OCI-LY1 (cell line): ENCODE data around the gene SH3RF1.

Experiments
- H2AFZ ChIP-seq: fragments of 200-600 bp; sonication (generic), shearing (Covaris generic); 2 replicates; pipeline ENCODE4 v1.6.0; 2014; ENCODE audit warnings: antibody characterized with exemption, mild to moderate bottlenecking, low read length
- H3F3A ChIP-seq: fragments of 200-600 bp; sonication (generic), shearing (Covaris generic); 2 replicates; pipeline ENCODE4 v1.6.0; 2014; ENCODE audit warnings: mild to moderate bottlenecking, antibody characterized with exemption, low read length, moderate library complexity; ENCODE audit not compliant: insufficient read depth
- H3K27ac ChIP-seq: fragments of 200-600 bp; sonication (generic); 2 replicates; pipeline ENCODE4 v1.5.1; 2014; ENCODE audit warnings: low read length, mixed run types, mild to moderate bottlenecking, low read depth; ENCODE audit not compliant: poor library complexity, severe bottlenecking
- H3K27me3 ChIP-seq: fragments of 200-600 bp; sonication (generic); 2 replicates; pipeline ENCODE4 v1.6.0; 2014; ENCODE audit warnings: antibody characterized with exemption, mild to moderate bottlenecking, low read length, moderate library complexity; ENCODE audit not compliant: insufficient read depth
- H3K36me3 ChIP-seq: fragments of 200-600 bp; sonication (generic); 2 replicates; pipeline ENCODE4 v1.6.1; 2014; ENCODE audit warnings: mild to moderate bottlenecking, antibody characterized with exemption, low read length, moderate library complexity, mixed read lengths; ENCODE audit not compliant: insufficient read depth
- H3K4me1 ChIP-seq: fragments of 200-600 bp; sonication (generic); 2 replicates; pipeline ENCODE4 v1.5.1; 2014; ENCODE audit warnings: mild to moderate bottlenecking, low read length, moderate library complexity; ENCODE audit not compliant: insufficient read depth, severe bottlenecking
- H3K4me2 ChIP-seq: fragments of 200-600 bp; sonication (generic), shearing (Covaris generic); 2 replicates; pipeline ENCODE4 v1.6.1; 2014; ENCODE audit warnings: low read length
- H3K4me3 ChIP-seq: fragments of 200-600 bp; sonication (generic); 2 replicates; pipeline ENCODE4 v1.5.1; 2014; ENCODE audit warnings: low read length, low read depth, mild to moderate bottlenecking, mixed read lengths; ENCODE audit not compliant: poor library complexity, severe bottlenecking
- H3K79me2 ChIP-seq: fragments of 200-600 bp; shearing (Covaris generic); 2 replicates; pipeline ENCODE4 v1.6.1; 2016; ENCODE audit warnings: mixed run types, low read length, mixed read lengths; ENCODE audit not compliant: insufficient read depth
- H3K9ac ChIP-seq: fragments of 200-600 bp; sonication (generic), shearing (Covaris generic); 2 replicates; pipeline ENCODE4 v1.6.1; 2014; ENCODE audit warnings: mild to moderate bottlenecking, low read length, mixed read lengths
- H3K9me2 ChIP-seq: fragments of 200-600 bp; sonication (generic), shearing (Covaris generic); 2 replicates; pipeline ENCODE4 v1.6.1; 2014; ENCODE audit warnings: low read depth, mild to moderate bottlenecking, low read length, mixed read lengths
- H3K9me3 ChIP-seq: fragments of 200-600 bp; shearing (Covaris generic); 2 replicates; pipeline ENCODE4 v1.6.1; 2014; ENCODE audit warnings: low read length, mixed read lengths
- H4K20me1 ChIP-seq: fragments of 200-600 bp; sonication (generic), shearing (Covaris generic); 2 replicates; pipeline ENCODE4 v1.6.0; 2016; ENCODE audit warnings: mild to moderate bottlenecking, low read length; ENCODE audit not compliant: insufficient read depth
- EZH2 ChIP-seq: fragments of 200-600 bp; sonication (generic), shearing (Covaris generic); IDR thresholded peaks from 2 replicates; pipeline ENCODE4 v1.8.0; 2017; ENCODE audit warnings: borderline replicate concordance, mixed run types, mild to moderate bottlenecking, antibody characterized with exemption, low read length, moderate library complexity, mixed read lengths
- TF ChIP-seq, protein P1 (sequence below): fragments of 200-600 bp; sonication (generic), shearing (Covaris generic); IDR thresholded peaks from 2 replicates; pipeline ENCODE4 v1.5.1; 2017; ENCODE audit warnings: mild to moderate bottlenecking, antibody characterized with exemption, low read length, moderate library complexity, mixed read lengths

Gene SH3RF1

DNA sequence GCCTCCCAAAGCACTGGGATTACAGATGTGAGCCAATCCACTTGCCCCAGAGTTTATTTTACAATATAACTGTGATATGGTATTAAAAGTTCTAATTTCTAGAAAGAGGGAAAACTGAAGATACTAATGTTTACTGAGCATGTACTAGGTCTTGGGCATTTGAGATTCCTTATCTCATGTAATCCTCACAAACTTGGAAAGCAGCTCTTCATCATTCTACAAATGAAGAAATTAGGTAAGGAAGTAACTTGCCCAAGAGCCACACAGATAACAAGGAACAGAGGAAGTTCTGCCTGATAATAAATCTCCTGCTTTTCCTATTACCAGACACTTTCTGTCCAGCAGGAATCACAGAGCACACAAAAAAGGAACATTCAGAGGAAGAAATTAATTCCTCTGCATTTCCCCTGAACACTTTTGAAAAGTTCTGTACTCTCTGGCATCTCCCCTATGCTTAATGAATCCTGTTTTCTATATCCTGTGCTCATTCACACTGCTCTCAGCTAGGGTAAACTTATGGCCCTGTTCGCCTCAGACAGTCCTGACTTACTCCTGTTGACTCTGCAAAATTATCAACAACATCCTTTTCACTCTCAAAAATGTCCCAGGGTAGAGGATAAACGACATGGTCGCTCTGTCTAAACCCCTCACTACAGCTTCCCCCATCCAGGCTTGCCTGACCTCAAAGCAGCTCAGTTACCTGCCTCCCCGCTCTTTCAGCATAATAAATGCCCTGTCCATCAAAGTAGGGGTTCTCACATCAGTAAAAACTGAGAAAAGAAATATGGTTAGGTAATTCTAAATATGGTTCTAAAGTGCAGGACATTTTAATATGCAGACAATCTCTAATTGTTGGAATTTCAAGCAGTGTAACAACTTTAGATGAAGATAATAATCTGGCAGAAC, 13.6 kb downstream of the SH3RF1 start:
- Histone ChIP-seq H3K36me3 (no peaks in the 10 kb centered on the region), H3K27ac (no peak overlapping the region), H3K4me2 (no peak overlapping the region), H3K9ac (no peak overlapping the region), H3F3A (no peaks in the 10 kb centered on the region), H4K20me1 (no peaks in the 10 kb centered on the region), H3K79me2 (no peaks in the 10 kb centered on the region), H3K9me3 (no peaks in the 10 kb centered on the region), H3K4me1 (no peaks in the 10 kb centered on the region), H3K4me3 (no peak overlapping the region), H2AFZ (no peak overlapping the region), H3K9me2 (no peaks in the 10 kb centered on the region), H3K27me3 (no peaks in the 10 kb centered on the region)
- no peak for TF ChIP-seq EZH2
- TF ChIP-seq, protein P1, sequence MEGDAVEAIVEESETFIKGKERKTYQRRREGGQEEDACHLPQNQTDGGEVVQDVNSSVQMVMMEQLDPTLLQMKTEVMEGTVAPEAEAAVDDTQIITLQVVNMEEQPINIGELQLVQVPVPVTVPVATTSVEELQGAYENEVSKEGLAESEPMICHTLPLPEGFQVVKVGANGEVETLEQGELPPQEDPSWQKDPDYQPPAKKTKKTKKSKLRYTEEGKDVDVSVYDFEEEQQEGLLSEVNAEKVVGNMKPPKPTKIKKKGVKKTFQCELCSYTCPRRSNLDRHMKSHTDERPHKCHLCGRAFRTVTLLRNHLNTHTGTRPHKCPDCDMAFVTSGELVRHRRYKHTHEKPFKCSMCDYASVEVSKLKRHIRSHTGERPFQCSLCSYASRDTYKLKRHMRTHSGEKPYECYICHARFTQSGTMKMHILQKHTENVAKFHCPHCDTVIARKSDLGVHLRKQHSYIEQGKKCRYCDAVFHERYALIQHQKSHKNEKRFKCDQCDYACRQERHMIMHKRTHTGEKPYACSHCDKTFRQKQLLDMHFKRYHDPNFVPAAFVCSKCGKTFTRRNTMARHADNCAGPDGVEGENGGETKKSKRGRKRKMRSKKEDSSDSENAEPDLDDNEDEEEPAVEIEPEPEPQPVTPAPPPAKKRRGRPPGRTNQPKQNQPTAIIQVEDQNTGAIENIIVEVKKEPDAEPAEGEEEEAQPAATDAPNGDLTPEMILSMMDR = no peak

DNA sequence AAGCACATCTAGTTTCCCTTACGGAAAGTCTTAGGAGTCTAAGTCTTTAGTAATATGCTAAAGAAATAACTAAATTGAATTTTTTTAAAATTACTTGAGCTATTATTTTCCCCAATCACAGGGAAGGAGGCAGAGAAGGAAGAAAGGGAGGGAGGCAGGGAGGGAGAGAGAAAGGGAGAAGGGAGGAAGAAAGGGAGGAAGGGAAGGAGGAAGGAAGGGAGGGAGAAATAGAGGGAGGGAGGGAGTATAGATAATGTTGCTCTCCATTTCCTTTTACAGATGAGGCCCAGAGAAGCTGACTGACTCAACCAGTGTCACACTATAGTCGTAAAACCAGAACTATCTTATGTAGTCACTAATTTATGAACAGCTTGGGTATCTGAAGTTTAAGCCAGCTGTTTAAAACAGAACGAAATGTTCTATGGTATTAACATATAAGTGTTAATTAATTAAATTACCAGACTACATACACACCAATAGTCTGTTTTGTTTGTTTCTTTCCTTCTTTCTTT, 14.6 kb downstream of the SH3RF1 start:
- Histone ChIP-seq H4K20me1 (no peaks in the 10 kb centered on the region), H3K79me2 (no peaks in the 10 kb centered on the region), H3K4me3 (no peak overlapping the region), H3F3A (no peaks in the 10 kb centered on the region), H3K4me2 (no peak overlapping the region), H2AFZ (no peak overlapping the region), H3K27me3 (no peaks in the 10 kb centered on the region), H3K36me3 (no peaks in the 10 kb centered on the region), H3K9me2 (no peaks in the 10 kb centered on the region), H3K9ac (no peak overlapping the region), H3K4me1 (no peaks in the 10 kb centered on the region), H3K9me3 (no peaks in the 10 kb centered on the region), H3K27ac (no peak overlapping the region)
- TF ChIP-seq, protein P1 = no peak
- TF ChIP-seq EZH2 = no peak

DNA sequence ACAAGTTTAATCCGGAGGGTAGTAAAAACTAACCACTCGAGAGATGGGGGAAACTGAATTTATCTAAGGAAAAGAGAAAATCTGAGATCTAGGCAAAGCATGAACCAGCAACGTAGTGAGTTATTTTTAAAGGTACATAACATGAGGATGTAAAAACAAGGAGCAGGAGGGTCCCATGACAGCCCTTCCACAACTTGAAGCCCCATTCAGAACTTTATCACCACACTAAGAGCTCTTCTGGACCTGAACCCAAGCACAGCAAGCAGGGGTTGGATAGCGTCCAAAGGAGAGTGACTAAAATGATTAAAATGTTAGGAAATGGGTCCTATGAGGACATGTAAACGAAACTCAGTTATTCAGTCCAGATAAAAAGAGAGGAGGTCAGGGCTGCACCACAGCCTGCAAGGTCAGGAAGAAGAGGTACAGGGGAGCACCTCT, 16.2 kb downstream of the SH3RF1 start:
- Histone ChIP-seq H3K27me3 (no peaks in the 10 kb centered on the region), H3K9me2 (no peaks in the 10 kb centered on the region), H3K79me2 (no peaks in the 10 kb centered on the region), H3K4me3 (no peak overlapping the region), H3K27ac (no peak overlapping the region), H3K36me3 (no peaks in the 10 kb centered on the region), H3K4me1 (no peaks in the 10 kb centered on the region), H3K4me2 (no peak overlapping the region), H4K20me1 (no peaks in the 10 kb centered on the region), H3K9ac (no peak overlapping the region), H3F3A (no peaks in the 10 kb centered on the region), H2AFZ (no peak overlapping the region), H3K9me3 (no peaks in the 10 kb centered on the region)
- TF ChIP-seq EZH2 = no peak
- TF ChIP-seq, protein P1 = no peak
